Muscle layer of duodenum (tissue), 2 donors: ENCODE results near the gene ACOXL.

Experiments used
- H3K27ac ChIP-seq: one replicate; pipeline ENCODE4 v1.7.0; 2013; ENCODE audit warnings: mild to moderate bottlenecking, low read length
- H3K27me3 ChIP-seq: one replicate; pipeline ENCODE4 v1.7.0; 2013; ENCODE audit warnings: low read depth, mild to moderate bottlenecking, control low read depth, low read length
- H3K36me3 ChIP-seq, 2 donors: one replicate each; pipeline ENCODE4 v1.7.0; 2013; ENCODE audit warnings: low read length in 2 of 2, control low read depth in 1 of 2, mild to moderate bottlenecking in 1 of 2; ENCODE audit not compliant: insufficient read depth in 2 of 2, control insufficient read depth in 1 of 2
- H3K4me1 ChIP-seq, 2 donors: one replicate each; pipeline ENCODE4 v1.7.0; 2013; ENCODE audit warnings: low read length in 2 of 2, mild to moderate bottlenecking in 2 of 2, control low read depth in 1 of 2, moderate library complexity in 1 of 2; ENCODE audit not compliant: insufficient read depth in 2 of 2, control insufficient read depth in 1 of 2
- H3K4me3 ChIP-seq, 2 donors: one replicate each; pipeline ENCODE4 v1.7.0; 2013; ENCODE audit warnings: low read length in 2 of 2, low read depth in 1 of 2, mild to moderate bottlenecking in 1 of 2
- H3K9me3 ChIP-seq, 2 donors: one replicate each; pipeline ENCODE4 v1.7.0; 2013; ENCODE audit warnings: low read length in 2 of 2, control low read depth in 1 of 2, mild to moderate bottlenecking in 1 of 2; ENCODE audit not compliant: control insufficient read depth in 1 of 2
- donor health status: healthy.

ACOXL gene

GRCh38 chr2:111148225-111148873 is 416.0 kb downstream of the ACOXL start:
- Histone ChIP-seq H3K4me1 (no peaks in the 10 kb centered on the region), H3K9me3 (no peaks in the 10 kb centered on the region), H3K27ac (no peak overlapping the region), H3K36me3 (peaks cover 7 to 10% of the 10 kb centered on the region in 2 donors), H3K27me3 (no peaks in the 10 kb centered on the region), H3K4me3 (no peak overlapping the region)

GRCh38 chr2:111148925-111149324 is 416.6 kb downstream of the ACOXL start:
- no peaks in the 10 kb centered on the region for H3K4me1 ChIP-seq

DNA sequence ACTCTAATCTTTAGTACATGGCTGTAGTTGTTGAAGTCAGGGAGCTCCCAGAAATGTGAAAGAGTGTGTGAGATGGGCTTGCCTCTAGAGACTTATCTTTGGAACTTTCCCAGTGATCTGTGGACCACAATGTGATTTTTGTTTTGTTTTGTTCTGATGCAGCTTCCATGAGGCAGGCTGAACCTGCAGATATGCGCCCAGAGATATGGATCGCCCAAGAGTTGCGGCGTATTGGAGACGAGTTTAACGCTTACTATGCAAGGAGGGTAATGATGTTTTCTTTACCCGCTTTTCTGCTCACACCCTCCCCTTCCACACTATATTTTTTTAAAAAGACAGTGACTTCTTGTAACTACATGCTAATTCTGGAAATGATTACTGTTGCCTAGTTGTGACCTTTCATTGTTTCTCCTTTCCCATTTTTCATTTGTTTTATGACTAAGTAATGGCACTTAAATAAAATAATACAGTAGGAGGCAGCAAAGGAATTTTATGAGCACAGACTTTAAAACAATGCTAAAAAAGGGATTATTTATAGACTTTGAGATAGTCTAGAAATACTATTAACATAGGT is 417.6 kb downstream of the ACOXL start:
- no peaks in the 10 kb centered on the region for H3K27me3 ChIP-seq
- H3K4me3 ChIP-seq, result no peak overlapping the region
- H3K27ac ChIP-seq, result no peak overlapping the region
- H3K4me1 ChIP-seq, result no peaks in the 10 kb centered on the region
- peaks cover 10 to 11% of the 10 kb centered on the region in 2 donors for H3K36me3 ChIP-seq
- H3K9me3 ChIP-seq, result no peaks in the 10 kb centered on the region

More at GRCh38 chr2:111148925-111149324, 416.6 kb downstream of the ACOXL start:
- H3K36me3 ChIP-seq, result peaks cover 10 to 11% of the 10 kb centered on the region in 2 donors
- H3K4me3 ChIP-seq, result no peak overlapping the region
- H3K9me3 ChIP-seq, result no peaks in the 10 kb centered on the region
- no peak overlapping the region for H3K27ac ChIP-seq
- H3K27me3 ChIP-seq, result no peaks in the 10 kb centered on the region

DNA sequence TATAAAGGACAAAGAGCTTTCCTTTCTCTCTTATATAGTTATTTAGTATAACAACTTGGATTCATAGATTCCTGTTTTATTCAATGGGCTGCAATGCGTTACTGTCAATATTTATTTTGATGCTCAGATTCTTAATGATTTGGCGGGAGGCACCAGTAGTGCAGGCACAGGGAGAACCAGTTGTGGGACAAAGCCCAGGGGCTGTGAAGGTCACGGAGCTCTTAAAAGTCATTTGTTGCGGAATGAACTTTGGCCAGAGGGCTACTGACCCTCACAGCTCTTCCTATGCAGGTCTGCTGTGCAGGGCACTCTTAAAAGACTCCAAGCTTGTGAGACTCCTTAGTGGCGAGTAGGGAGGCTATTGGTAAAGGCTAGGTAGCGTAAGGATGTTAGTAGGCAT is 422.4 kb downstream of the ACOXL start:
- Histone ChIP-seq H3K27me3 (no peaks in the 10 kb centered on the region), H3K9me3 (no peaks in the 10 kb centered on the region), H3K36me3 (peaks cover 10 to 11% of the 10 kb centered on the region in 2 donors), H3K27ac (no peak overlapping the region), H3K4me1 (no peaks in the 10 kb centered on the region), H3K4me3 (no peak overlapping the region)

GRCh38 chr2:111155610-111156009 is 423.2 kb downstream of the ACOXL start:
- no peaks in the 10 kb centered on the region for H3K4me1 ChIP-seq
- H3K27me3 ChIP-seq, result no peaks in the 10 kb centered on the region
- H3K9me3 ChIP-seq, result no peaks in the 10 kb centered on the region
- H3K27ac ChIP-seq, result no peak overlapping the region
- H3K36me3 ChIP-seq, result peaks cover 10 to 11% of the 10 kb centered on the region in 2 donors
- no peak overlapping the region for H3K4me3 ChIP-seq

DNA sequence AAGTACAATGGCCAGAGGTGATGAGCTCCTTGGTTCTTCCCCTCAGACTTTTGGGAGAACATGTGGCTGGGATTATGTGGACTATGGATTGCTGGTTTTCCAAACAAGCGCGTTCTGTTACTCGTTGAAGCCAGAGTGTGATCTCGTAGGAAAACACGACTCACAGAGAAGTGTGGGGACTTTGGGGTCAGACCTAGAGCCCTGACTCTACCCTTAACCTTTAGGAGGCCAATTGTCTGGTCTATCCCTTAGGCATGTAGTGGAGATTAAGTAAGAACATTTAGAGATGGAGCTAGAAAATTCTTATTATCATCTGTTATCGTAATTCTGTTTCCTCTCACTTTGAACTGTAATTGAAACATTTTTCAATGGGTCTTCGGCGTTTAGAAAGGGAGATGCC is 424.2 kb downstream of the ACOXL start:
- Histone ChIP-seq H3K4me1 (no peaks in the 10 kb centered on the region), H3K27ac (no peak overlapping the region), H3K27me3 (no peaks in the 10 kb centered on the region), H3K9me3 (no peaks in the 10 kb centered on the region), H3K36me3 (peaks cover 8 to 11% of the 10 kb centered on the region in 2 donors), H3K4me3 (no peak overlapping the region)

GRCh38 chr2:111157071-111157661 is 424.8 kb downstream of the ACOXL start:
- H3K4me3 ChIP-seq, result no peak overlapping the region
- peaks cover 2 to 7% of the 10 kb centered on the region in 2 donors for H3K36me3 ChIP-seq
- H3K27me3 ChIP-seq, result no peaks in the 10 kb centered on the region
- peaks cover 0 to 4% of the 10 kb centered on the region in 2 donors for H3K4me1 ChIP-seq
- H3K27ac ChIP-seq, result no peak overlapping the region
- H3K9me3 ChIP-seq, result no peaks in the 10 kb centered on the region

GRCh38 chr2:111157798-111158197 is 425.4 kb downstream of the ACOXL start:
- no peak overlapping the region for H3K27ac ChIP-seq

GRCh38 chr2:111159641-111160040 is 427.3 kb downstream of the ACOXL start:
- Histone ChIP-seq H3K9me3 (no peaks in the 10 kb centered on the region), H3K4me1 (peaks cover 3 to 8% of the 10 kb centered on the region in 2 donors), H3K36me3 (no peaks in the 10 kb centered on the region), H3K4me3 (no peak overlapping the region), H3K27ac (no peak overlapping the region), H3K27me3 (no peaks in the 10 kb centered on the region)

More at GRCh38 chr2:111157798-111158197, 425.4 kb downstream of the ACOXL start:
- Histone ChIP-seq H3K4me1 (peaks cover 3 to 5% of the 10 kb centered on the region in 2 donors), H3K4me3 (no peak overlapping the region), H3K9me3 (no peaks in the 10 kb centered on the region), H3K27me3 (no peaks in the 10 kb centered on the region), H3K36me3 (peaks cover 0 to 4% of the 10 kb centered on the region in 2 donors)

- H3K27me3 ChIP-seq, result no peaks in the 10 kb centered on the region
- H3K9me3 ChIP-seq, result no peaks in the 10 kb centered on the region
- no peak overlapping the region for H3K4me3 ChIP-seq
- H3K4me1 ChIP-seq, result peaks cover 3 to 13% of the 10 kb centered on the region in 2 donors
- peaks cover 0 to 6% of the 10 kb centered on the region in 2 donors for H3K36me3 ChIP-seq
- no peak overlapping the region for H3K27ac ChIP-seq
Measured at GRCh38 chr2:111160758-111161157, 428.4 kb downstream of the ACOXL start.

DNA sequence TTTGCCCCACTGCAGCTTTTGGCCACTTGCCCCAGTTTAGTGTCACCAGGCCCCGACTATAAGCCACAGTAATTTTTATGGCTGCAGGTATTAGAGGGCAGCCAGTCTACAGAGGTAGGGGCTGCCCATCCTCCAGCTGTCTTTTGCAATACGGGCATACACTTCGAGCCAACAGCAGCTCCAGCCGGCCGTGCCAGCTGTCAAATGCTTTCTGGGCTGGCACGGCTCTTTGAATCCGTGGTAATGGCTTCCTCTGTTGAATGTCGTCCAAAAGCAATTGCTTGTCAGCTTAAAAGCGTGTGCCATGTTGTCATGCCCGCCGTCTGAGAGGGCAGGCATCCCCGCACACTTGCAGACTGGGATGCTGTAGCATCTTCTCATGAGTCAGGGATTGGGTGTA is 429.6 kb downstream of the ACOXL start:
- Histone ChIP-seq H3K9me3 (no peaks in the 10 kb centered on the region), H3K4me1 (peaks cover 3 to 13% of the 10 kb centered on the region in 2 donors), H3K36me3 (peaks cover 0 to 12% of the 10 kb centered on the region in 2 donors), H3K4me3 (no peak overlapping the region), H3K27me3 (no peaks in the 10 kb centered on the region), H3K27ac (no peak overlapping the region)
